TTC549 (cell line): ENCODE data around the gene CA5A.
"Not testable (repeated sequence)": the region's sequence is repeated elsewhere in the genome, so short reads cannot be mapped to it uniquely, and the experiment has no call there.

Source experiments
- FAIRE-seq: peaks from 2 replicates; lab custom pipeline; 2012; peaks lifted over from hg19 to GRCh38; lab: Jason Lieb, UNC

Gene CA5A

DNA sequence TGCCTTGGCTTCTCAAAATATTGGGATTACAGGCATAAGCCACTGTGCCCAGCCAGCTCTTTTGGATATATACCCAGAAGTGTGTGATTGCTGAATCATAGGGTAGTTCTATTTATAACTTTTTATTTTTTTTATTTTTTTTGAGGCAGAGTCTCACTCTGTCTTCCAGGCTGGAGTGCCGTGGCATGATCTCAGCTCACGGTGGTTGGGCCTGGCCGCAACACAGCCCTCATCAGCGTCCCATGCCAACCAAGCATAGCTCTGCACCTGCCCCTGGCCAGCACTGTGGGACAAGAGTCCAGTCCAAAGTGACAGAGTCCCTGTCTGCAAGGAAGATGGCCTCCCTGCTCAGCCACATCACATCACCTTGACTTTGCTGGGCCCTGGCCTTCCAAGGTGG lies 42.3 kb downstream of the CA5A start:
- not testable (repeated sequence) for FAIRE-seq

DNA sequence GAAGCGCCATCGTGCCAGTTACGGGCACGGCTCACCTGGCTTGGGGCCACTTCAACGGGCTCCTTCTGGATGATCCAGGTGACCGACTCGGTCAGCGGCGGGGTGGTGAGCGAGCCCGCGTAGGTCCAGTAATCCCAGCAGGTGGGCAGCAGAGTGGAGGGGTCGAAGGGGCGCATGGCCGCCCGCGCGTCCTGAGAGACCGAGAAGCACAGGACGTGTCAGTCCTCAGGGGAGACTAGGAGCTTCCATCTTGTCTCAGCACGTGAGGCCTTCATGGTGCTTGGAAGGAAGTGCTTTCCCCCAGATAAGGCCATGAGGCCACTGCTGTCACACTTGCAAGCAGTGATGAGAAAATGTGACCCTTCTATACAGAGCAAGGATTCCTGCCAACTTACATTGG lies 44.6 kb downstream of the CA5A start:
- FAIRE-seq, result no peak

DNA sequence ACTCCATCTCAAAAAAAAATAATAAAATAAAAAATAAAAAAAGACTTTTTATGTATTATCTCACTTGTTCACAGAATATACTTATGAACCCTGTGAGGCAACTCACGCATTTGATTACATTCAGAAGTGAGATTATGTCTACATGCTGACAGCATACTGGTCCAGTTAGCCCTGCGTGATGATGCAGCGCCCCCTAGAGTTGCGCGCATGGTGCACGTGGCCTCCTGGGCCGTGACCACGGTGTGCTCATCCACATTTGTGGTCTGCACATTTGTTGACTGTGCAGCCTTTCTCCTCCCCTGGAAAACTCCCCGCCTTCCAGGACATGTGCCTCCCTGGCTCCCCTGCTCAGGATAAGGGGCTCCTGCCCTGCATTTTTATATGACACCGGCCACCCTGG lies 46.6 kb downstream of the CA5A start:
- not testable (repeated sequence) for FAIRE-seq

DNA sequence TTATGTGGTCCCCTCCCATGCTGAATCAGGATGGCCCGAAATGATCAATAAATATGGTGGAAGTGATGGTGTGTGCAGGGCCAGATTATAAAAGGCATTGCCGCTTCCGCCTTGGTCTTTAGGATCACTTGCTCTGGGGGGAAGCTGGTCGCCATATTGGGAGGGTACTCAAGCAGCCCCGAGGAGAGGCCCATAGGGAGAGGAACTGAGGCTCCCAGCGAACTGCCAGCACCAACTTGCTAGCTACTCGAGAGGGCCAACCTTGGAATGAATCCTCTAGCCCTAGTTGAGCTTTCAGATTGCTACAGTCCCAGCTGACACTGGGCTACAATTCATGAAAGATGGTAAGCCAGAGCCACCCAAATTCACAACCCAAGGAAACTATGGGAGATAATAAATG lies 48.0 kb downstream of the CA5A start:
- FAIRE-seq, result not testable (repeated sequence)

DNA sequence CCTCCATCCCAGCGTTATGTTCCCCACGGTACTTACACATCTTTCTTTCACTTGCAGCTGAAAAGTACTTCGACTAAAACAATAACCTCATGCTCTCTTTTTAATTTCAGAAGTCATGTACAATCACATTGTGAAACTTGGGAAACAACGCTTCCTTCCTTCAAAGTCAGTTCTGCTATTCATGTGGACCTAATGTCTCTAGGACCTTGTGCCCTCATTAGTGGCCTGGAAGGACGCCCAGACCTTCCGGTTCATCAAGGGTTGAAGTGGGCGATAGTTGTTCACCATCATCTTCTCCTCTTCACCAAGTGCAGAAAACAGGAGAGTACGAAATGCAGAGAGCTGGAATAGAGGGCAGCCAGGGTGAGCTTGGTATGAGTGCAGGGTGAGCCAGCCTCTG lies 48.4 kb downstream of the CA5A start:
- not testable (repeated sequence) for FAIRE-seq

DNA sequence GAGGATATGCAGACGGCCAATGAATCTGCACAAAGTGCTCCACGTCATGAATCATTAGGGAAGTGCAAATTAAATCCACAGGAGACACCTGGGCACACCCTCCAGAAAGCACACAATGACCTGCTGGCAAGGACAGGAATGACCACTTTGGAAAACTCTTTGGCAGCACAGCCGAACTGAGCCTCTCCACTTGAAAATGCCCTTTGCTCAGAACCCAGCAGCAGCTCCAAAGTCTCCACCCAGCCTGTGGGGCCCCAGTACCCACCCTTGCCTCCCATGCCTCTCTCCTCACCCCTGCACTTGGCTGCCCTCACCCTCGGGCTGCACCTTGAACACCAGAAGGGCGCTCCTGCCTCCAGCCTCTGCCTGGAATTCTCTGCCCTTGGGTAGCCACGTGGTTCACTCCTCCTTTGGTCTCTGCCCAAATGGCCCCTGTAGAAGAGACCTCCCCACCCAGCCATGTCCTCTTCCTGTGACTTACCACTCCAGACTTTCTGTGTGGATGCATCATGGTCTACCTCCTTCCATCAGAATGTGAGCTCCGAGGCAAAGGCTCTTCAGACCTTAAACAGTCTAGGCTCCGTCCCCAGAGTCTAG lies 50.9 kb downstream of the CA5A start:
- FAIRE-seq, result not testable (repeated sequence)

DNA sequence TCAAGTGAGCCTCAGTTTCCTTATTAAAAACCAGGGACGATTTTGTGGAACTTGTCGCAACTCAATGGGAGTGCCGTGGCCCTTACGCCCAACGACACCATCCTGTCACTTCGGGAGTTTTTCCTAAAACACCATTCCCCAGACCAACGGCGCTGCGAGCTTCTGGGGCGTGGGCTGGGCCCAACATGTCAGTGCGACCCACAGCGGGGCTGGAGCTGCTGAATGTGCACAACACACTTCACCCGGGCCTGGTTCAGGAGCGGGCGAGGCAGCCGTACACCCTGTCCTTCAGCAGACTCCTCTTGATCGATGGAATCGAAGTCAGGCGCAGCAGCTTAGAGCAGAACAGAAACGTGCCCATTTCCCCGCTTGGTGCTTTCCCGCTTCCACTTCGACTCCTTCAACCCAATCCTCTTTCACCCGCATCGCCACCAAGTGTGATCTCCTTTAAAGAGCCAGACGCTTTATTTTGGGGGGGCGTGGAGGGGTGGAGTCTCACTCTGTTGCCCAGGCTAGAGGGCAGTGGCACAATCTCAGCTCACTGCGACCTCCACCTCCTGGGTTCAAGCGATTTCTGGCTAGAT lies 53.8 kb downstream of the CA5A start:
- FAIRE-seq, result no peak

DNA sequence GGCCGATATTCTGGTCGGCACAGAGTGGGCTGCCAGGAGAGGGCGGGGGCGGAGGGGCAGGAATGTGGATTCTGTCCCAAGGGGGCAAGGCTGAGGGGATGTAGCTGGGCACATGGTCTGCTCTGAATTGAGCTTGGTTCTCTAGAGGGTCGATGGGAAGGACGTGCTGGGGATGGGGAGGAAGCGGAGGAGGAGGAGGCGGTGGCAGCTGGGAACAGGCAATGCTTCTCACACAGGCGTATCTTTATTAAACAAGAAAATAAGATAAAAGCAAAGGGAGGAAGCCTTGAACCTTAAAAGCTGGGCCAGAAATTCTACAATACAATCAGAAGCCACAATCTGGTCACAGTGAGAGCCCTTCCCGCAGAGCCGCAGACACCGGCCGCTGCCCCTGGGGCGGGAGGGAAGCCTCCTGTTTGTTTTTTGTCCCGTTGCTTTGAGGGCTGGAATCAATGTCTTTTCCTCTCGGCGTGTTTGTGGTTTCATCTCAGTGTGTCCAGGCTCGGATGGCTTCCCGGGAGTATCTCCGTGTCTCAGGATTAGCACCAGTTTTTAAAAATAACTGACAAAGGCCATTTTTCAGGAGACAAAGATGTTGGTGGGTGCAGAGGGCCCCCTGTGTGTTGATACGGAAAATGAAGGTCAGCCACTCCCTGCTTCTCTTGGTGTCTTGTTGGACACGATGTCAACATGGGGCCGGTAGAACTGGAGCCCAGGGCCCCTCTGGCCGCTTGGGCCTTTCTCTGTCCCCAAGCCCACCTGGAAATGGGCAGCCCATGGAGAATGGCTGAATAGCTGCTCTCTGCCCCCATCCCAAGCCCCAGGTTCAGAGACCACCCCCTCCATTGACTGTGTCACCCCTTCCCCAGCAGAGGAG lies 54.8 kb downstream of the CA5A start:
- no peak for FAIRE-seq

DNA sequence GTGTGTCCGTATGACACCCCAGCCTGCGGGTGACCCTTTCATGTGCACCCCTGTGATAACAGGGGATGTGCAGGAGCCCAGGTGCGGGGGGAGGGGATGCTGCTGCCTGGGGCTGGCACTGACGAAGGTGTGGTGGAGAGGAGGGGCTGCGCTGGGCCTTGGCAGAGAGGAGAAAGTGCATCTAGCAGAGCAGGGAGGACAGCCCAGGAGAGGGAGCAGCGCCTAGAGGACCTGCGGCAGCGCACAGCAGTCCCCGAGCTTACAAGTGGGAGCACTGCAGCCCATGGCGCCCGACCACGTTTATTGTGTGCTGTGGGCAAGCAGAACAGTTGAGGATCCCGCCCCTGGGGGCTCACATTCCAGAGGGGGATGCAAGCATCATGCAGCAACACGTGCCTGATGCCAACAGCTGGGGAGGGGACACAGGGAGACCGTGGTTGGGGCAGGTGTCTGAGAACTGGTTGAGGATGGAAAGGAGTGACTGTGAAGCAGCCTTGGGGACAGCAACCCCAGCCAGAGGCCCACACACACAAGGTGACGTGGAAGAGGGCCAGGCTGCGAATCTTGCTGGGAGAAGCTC lies 56.1 kb downstream of the CA5A start:
- no peak for FAIRE-seq

DNA sequence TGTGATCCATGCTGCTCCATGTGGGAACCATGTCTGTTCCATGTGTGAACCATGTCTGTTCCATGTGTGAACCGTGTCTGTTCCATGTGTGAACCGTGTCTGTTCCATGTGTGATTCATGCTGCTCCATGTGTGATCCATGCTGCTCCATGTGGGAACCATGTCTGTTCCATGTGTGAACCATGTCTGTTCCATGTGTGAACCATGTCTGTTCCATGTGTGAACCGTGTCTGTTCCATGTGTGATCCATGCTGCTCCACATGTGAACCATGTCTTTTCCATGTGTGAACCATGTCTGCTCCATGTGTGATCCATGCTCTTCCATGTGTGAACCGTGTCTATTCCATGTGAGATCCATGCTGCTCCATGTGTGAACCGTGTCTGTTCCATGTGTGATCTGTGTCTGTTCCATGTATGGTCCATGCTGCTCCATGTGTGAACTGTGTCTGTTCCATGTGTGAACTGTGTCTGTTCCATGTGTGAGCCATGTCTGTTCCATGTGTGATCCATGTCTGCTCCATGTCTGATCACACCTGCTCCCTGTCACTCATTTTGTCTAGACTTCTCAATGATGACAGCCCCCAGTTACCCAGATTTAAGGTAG lies 56.8 kb downstream of the CA5A start:
- not testable (repeated sequence) for FAIRE-seq

DNA sequence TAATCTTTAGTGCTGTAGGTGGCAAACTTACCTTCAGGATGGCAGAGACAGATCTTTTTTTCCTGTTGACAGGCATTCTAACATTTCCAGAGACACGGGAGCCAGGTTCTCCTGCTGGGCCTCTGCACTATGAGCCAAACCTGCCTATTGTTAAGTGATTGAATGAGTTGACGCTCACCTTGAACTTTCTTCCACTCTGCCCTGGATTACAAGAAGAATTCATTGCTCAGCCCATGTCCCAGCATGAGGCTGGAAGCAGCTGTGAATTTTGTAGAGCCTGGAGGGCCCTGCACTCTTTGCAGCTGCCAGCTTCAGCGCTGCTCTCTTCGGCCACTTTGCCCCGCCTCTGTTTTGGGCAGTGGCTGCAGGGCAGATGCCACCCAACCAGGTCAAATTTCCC lies 57.6 kb downstream of the CA5A start:
- no peak for FAIRE-seq

DNA sequence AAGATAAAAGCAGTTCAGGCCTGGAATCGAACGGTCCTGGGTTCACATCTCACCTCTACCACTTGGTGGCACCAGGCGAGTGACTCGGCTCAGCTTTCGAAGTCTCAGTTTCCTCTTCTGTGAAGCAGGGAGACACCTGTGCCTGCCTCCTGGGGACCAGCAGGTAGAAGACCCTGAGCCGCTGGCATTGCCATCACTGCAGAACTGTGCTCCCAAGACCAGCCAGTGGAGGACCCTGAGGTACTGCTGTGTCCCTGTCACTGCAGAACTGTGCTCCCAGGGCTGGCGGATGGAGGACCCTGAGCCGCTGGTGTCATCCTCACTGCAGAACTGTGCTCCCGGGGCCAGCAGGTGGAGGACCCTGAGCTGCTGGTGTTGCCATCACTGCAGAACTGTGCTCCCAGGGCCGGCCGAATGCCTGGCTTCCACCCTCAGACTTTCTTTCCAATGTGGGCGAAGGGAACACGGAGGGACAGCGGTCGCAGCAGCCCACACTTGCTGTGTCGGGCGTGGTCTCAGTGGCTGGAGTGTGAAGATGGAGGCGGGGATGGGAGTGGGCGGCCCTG lies 58.3 kb downstream of the CA5A start:
- no peak for FAIRE-seq

DNA sequence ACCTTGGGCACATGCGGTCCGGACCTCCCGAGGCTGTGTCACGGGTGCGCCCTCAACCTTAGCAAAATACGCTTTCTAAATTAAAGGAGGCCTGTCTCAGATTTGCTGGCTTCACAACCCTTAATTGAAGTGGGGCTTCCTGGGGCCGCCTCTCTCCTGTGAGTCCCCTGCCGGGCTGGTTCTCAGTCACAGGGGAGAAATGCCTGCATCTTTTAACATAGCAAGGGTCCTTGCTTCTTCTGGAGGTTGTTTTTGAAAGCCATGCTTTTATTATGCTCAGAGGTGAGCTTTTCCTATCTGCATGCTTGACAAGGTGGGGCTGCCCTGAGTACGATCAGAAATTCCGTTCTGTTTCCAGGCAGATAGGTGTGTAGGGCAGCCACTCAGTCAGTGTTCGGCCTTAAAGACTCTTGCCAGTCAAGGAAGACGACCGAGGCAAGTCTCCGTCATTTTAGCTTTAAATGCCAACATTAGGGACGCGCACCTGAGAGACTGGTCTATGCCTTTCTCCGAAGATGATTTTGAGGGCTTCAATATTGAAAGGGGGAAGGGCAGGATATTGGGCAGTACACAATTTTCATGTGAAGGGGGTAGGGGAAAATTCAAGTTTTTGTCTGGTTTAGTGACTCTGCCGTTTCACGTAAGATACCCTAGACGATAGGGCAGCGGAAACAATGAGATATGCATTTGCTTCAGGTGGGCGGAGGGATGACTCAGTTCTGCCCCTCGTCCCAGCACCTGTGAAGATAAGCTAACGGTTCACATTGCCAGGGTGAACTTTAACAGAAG lies 61.5 kb downstream of the CA5A start:
- FAIRE-seq, result no peak

DNA sequence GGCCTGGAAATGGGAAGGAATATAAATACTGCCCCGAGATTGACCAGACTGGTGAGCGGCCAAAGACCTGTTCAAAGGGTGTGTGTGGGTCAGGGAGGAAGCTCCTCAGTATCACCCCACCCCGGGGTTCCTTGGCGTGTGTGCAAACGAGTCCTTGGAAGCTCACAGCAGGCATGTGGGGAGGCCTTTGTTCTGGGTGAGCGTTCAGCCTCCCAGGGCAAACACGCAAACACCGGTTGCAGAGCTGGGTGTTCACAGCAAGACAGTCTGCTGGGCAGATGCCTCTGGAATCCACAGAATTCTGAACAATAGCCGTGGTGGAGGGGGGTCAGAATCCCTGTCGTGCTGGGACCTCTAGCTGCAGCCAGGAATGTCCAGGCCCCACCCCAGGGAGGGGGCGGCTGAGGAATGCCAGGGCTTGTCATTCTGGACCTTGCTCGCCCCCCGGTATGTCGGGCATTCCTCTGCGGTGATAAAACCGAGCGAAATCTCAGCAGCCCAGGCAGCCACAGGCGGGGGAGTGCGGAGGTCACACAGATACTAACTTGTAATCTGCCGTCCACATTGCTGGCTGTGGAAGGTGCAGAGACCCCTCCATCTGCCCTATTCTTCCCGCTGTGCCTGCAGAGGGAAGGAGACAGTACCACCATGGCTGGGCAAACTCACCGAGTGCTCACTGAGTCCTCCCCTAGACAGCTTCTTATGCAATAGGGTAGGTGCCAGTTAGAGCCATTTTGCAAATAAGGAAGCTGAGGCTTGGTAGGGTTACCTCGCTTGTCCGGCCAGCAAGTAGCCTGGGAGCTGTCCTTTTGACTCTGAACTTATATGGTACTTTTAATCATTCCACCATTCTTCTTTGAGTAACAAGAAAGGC lies 65.7 kb downstream of the CA5A start:
- not testable (repeated sequence) for FAIRE-seq

DNA sequence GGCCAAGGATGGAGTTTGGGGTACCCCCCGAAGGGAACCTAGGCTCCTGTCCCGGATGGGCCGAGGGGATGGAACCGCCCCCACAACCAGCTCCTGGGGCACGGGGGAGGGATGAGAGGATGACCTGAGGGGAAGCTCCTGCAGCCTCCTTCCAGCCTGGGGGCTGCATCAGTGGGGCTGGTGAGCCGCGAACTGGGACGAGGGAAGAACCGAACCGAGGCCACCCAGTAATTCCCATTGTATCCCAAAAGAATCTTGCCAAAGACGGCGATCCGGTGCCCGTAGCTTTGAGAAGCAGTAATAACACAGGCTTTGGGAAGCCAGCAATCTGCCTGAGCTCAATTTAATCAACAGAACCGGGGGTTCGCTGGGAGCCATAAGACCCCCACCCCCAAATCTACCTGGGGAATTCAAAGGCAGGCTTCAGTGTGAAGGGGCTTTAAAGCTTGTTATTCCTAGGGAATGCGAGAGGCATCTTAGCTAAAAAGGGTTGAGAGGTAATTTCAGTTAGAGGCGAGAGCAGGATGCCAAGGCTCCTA lies 66.4 kb downstream of the CA5A start:
- FAIRE-seq, result not testable (repeated sequence)

DNA sequence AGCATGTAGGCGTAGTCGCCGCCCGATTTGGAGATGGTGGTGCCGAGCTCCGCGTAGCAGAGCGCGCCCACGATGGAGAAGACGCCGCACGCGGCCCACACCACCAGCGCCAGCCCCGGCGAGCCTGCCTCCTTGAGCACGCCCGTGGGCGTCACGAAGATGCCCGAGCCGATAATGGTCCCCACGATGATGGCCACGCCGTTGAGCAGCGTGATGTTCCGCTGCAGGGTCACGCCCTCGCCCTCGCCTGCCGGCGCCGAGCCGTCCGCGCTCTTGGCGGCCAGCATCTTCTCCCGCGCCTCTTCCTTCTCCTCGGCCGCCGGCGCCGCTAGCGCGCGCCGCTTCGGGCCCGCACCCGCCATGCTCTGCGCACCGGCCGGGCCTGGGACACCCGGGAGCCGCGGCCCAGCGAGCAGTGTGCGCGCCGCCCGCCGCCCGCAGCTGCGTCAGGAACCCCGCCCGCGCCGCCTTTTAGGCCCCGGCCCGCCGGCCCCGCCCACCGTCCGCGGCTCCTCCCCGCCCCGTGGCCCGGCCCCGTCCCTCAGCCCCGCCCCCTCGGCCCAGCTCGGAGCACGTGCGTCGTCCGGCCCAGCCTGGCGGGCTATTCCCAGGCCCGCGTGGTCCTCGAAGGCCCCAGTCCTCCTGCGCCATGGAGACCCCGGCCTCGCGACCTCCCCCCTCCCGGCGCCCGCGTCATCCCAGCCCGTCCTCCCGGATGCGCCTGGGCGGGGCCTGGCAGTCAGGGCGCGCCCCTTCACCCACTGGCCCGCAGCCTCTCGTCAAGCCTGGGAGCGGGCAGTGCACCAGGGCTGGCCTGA lies 67.1 kb downstream of the CA5A start, which contains the start of gene SLC7A5:
SLC7A5 (minus strand) TSS at position 447 of the 818 bp plus-strand sequence; CDS start at position 362, 85 bp downstream.
- FAIRE-seq, result not testable (repeated sequence)

DNA sequence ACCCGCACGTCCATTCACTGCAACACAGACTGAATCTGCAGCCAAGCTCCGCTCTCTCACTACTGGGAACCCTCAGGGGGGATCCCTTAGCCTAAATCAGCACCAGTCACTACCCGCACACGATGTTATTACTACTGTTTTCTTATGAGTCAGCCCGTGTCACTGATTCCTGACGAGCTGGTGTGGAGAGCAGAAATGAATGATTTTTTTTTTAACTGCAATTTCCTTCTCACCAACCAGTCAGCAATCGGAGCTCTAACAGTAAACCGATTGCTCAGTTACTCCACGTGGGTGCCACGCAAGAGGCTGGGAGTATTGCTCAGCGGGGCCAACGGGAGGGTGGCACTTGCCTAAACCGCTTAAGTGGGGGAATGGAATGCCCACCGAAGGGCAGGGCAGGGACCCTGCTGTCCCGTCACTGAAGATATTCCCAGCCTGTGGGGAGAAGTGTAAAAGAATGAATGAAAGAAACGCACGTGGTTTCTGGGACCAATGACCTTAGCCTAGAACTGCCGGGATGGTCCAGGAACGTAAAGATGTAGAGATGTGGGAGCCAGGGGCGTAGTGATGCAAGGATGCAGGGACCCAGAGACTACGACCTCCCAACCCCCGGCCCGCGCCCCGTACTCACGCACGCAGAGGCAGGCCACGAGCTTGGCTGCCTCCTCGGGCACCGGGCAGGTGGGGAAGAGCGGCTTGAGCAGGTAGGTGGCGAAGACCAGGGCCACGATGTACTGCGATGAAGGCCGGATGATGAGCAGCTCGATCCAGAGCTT lies 67.9 kb downstream of the CA5A start:
- FAIRE-seq, result not testable (repeated sequence)

DNA sequence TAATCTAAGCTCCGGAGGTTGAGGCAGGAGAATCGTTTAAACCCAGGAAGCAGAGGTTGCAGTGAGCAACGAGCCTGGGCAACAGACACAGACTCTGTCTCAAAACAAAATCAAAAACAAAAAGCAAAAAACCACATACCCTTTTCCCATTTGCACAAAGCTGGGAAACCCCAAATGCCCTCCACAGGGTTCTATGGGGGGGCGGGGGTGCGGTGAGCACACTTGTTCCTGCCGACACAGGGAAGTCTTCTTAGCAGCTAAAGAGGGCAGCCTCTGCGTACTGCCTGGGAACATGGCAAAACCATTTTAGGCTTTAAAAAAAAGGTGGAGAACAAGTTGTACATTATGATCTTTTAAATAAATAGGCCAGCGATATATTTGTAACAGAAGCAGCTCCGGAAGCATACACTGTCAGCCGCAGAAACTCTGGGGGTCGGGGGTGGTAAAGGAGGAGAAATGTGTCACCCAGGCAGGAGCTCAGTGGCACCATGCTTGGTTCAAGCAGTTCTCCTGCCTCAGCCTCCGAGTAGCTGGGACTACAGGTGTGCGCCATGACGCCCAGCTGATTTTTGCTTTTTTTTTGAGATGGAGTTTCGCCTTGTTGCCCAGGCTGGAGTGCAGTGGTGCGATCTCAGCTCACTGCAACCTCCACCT lies 70.3 kb downstream of the CA5A start:
- not testable (repeated sequence) for FAIRE-seq
